Spinal cord (tissue), 10 donors: ENCODE measurements around the gene ZNF79. TPM values are rescaled to one million over a fixed set of nuclear protein-coding genes. Genes with fewer than 3 reads are reported as not detected.
A peak's percentile ranks its signal among the peaks of the same experiment; 100 is the strongest.

Experiments used
- DNase-seq, 6 donors: peaks; one replicate each; pipeline versions ENCODE4 v3.0.0 to v3.0.0-alpha.2; 2013 to 2015; ENCODE audit warnings: low spot score in 6 of 6, low read depth in 4 of 6
- H3K27ac ChIP-seq: one replicate; pipeline ENCODE4 v1.5.1; 2013; ENCODE audit warnings: low read depth, low read length, control low read depth
- H3K27me3 ChIP-seq: one replicate; pipeline ENCODE4 v1.6.1; 2013; ENCODE audit warnings: low read length; ENCODE audit not compliant: control insufficient read depth, insufficient read depth
- H3K36me3 ChIP-seq: one replicate; pipeline ENCODE4 v1.6.1; 2013; ENCODE audit warnings: low read length; ENCODE audit not compliant: control insufficient read depth, insufficient read depth
- H3K4me1 ChIP-seq: one replicate; pipeline ENCODE4 v1.6.1; 2013; ENCODE audit warnings: low read length; ENCODE audit not compliant: control insufficient read depth, insufficient read depth
- H3K4me3 ChIP-seq: one replicate; pipeline ENCODE4 v1.5.1; 2013; ENCODE audit warnings: low read depth, low read length, control low read depth
- H3K9me3 ChIP-seq: one replicate; pipeline ENCODE4 v1.6.1; 2013; ENCODE audit warnings: low read length; ENCODE audit not compliant: control insufficient read depth, insufficient read depth
- WGBS: methylation state at CpG from one replicate; pipeline ENCODE4 v1.1.5; 2013; ENCODE audit warnings: missing lambda C conversion rate; ENCODE audit not compliant: insufficient coverage; 5-methylcytosine and 5-hydroxymethylcytosine counted together
- polyA plus RNA-seq, 2 donors: library from polyadenylated mRNA; unstranded; fragments of 120-200 nt; gene quantifications; one replicate each; pipeline ENCODE4 v1.2.1, GENCODE V29; 2013; ENCODE audit not compliant: insufficient read length in 2 of 2
- total RNA-seq, 2 donors: library from RNA; depleted of rRNA in 1 of 2; stranded (reverse); fragments of 120-200 nt in 1 of 2; fragments of >200 nt in 1 of 2; gene quantifications; one replicate each; pipeline versions ENCODE4 v1.2.3 to v1.2.4, GENCODE V29; 2013 to 2014
- donor health status: healthy.

Gene ZNF79
- total and polyA plus RNA-seq, 4 donors = 5.3 to 12.2 (median 7.4) TPM

- no peaks in the 10 kb centered on the region for H3K27me3 ChIP-seq
- WGBS = under 1% methylated on average over 64 of the region's 71 CpGs
- peak; percentile 96 to 99 (median 97) for DNase-seq
- peak within 1 kb of the TSS; percentile 96 for H3K4me3 ChIP-seq
- peak within 1 kb of the TSS; percentile 89 for H3K27ac ChIP-seq
- peaks cover 47% of the 10 kb centered on the region for H3K36me3 ChIP-seq
- no peaks in the 10 kb centered on the region for H3K9me3 ChIP-seq
- H3K4me1 ChIP-seq = peaks cover 29% of the 10 kb centered on the region
These were observed 26.8 kb downstream of the ZNF79 start, which contains the start of the genes LRSAM1 and RPL12 for GRCh38 chr9:127450830-127451607. Gene LRSAM1, plus strand, starts transcription at chr9:127451510. Its CDS starts 3,018 bp downstream, at chr9:127454528. Gene RPL12, minus strand, starts transcription at chr9:127451406. Its CDS starts 89 bp downstream, at chr9:127451317.

- peak in 2 of 6 donors; percentile 63 to 76 for DNase-seq
- Histone ChIP-seq H3K36me3 (peaks cover 45% of the 10 kb centered on the region), H3K27me3 (no peaks in the 10 kb centered on the region), H3K27ac (peak overlapping the region; percentile 89), H3K9me3 (no peaks in the 10 kb centered on the region), H3K4me3 (peak overlapping the region; percentile 96), H3K4me1 (peaks cover 29% of the 10 kb centered on the region)
- 0% methylated on average over 13 of the region's 14 CpGs for WGBS
These were observed 27.4 kb downstream of the ZNF79 start for GRCh38 chr9:127451608-127451857.

- Histone ChIP-seq H3K36me3 (peaks cover 48% of the 10 kb centered on the region), H3K27ac (peak overlapping the region; percentile 89), H3K9me3 (no peaks in the 10 kb centered on the region), H3K4me1 (peaks cover 29% of the 10 kb centered on the region), H3K27me3 (no peaks in the 10 kb centered on the region), H3K4me3 (peak overlapping the region; percentile 96)
- 10% methylated on average over 27 of the region's 29 CpGs for WGBS
- DNase-seq = peak in 3 of 6 donors; percentile 19 to 63 (median 54)
These were observed 27.9 kb downstream of the ZNF79 start for GRCh38 chr9:127451858-127452656.

DNA sequence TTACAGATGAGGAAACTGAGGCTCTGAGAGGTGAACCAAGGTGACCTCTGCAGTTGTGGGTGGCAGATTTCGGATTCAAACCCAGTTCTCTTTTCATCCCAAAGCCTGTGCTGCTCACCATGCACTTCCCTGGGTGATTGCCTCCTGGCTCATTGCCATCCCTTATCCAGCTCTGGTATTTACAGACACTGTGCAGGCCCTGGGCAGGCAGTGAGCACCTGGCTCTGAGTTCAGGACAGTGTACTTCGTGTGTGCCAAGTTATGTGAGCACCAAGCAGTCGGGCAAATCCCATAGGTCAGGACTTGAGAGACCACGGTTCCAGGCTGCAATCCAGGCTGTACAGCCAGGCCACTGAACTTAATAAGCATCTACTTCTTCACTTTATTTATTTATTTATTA lies 28.5 kb downstream of the ZNF79 start:
- H3K27ac ChIP-seq = no peak overlapping the region
- 79% methylated on average over 3 of the region's 4 CpGs for WGBS
- H3K27me3 ChIP-seq = no peaks in the 10 kb centered on the region
- DNase-seq = peak in 1 of 6 donors; percentile 25
- H3K36me3 ChIP-seq = peaks cover 48% of the 10 kb centered on the region
- H3K4me1 ChIP-seq = peaks cover 29% of the 10 kb centered on the region
- H3K4me3 ChIP-seq = no peak overlapping the region
- H3K9me3 ChIP-seq = no peaks in the 10 kb centered on the region

- H3K27me3 ChIP-seq = no peaks in the 10 kb centered on the region
- no peak overlapping the region for H3K4me3 ChIP-seq
- H3K27ac ChIP-seq = no peak overlapping the region
- 62% methylated on average over 4 of the region's 6 CpGs for WGBS
- no peaks in the 10 kb centered on the region for H3K9me3 ChIP-seq
- H3K36me3 ChIP-seq = peaks cover 55% of the 10 kb centered on the region
- DNase-seq = no peak
- peaks cover 17% of the 10 kb centered on the region for H3K4me1 ChIP-seq
These were observed 31.3 kb downstream of the ZNF79 start for GRCh38 chr9:127455324-127455992.

DNA sequence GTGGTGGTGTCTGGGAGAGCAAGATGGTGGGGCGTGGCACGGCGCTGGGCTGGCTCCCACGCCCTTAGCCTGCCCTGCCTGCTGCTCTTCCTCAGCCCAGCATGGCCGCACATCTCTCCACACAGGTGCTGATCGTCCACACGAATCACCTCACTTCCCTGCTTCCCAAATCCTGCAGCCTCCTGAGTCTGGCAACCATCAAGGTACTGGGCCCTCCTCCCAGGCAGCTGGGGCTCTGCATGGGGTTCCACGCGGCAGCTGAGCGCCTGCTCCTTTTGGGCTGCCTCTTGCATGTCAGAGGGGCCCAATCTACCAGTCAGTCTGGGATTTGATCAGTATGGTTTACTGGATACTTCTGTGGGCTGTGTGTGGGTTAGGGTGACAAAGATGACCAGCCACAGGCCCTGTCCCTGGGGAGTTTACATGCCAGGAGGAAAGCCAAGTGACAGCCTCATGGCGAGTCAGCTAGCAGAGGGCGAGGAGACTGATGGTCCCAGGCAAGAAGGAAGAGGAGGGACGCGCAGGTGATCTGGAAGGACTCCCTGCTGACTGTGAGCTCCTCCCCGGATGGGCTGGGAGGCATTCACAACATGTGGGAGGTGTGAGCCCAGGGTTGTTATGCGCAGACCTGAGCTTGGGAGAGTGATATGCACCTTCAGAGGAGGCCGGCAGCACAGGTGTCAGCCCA lies 33.2 kb downstream of the ZNF79 start:
- no peaks in the 10 kb centered on the region for H3K9me3 ChIP-seq
- DNase-seq = no peak
- H3K4me3 ChIP-seq = no peak overlapping the region
- H3K27me3 ChIP-seq = no peaks in the 10 kb centered on the region
- H3K36me3 ChIP-seq = peaks cover 72% of the 10 kb centered on the region
- peaks cover 7% of the 10 kb centered on the region for H3K4me1 ChIP-seq
- no peak overlapping the region for H3K27ac ChIP-seq
- WGBS = 80% methylated on average over 16 of the region's 17 CpGs

DNA sequence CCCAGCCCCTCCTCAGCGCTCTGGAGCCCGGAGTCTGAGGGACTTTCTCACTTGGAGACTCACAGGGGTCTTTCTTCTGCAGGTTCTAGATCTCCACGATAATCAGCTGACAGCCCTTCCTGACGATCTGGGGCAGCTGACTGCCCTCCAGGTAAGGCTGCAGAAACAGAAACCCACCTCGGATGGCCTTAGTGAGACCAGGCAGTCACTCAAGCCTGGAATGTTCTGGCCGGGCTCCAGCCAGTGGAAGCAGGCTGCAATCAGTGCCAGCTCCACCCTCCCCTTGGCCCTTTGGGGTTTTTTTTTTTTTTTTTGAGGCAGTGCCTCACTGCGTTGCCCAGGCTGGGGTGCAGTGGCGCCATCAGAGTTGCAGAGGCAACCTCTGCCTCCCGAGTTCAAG lies 34.7 kb downstream of the ZNF79 start:
- no peak for DNase-seq
- Histone ChIP-seq H3K27me3 (no peaks in the 10 kb centered on the region), H3K4me1 (no peaks in the 10 kb centered on the region), H3K4me3 (no peak overlapping the region), H3K36me3 (peaks cover 83% of the 10 kb centered on the region), H3K9me3 (no peaks in the 10 kb centered on the region), H3K27ac (no peak overlapping the region)
- 79% methylated on average over 6 of the region's 9 CpGs for WGBS

DNA sequence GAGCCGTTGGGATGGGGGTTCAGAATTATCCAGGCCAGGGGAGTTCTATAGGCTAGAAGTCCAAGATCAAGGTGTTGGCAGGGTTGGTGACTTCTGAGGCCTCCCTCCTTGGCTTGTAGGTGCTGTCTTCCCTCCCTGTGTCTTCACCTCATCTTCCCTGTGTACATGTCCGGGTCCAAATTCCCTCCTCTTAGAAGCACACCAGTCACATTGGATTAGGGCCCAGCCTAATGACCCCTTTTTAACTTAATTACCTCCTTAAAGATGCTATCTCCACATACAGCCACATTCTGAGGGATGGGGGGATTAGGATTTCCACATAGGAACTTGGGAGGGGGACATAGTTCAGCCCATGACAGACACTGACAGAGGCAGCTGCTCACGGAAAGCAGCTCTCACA lies 39.2 kb downstream of the ZNF79 start:
- 85% methylated on average over 2 of the region's 3 CpGs for WGBS
- DNase-seq = no peak
- no peaks in the 10 kb centered on the region for H3K4me1 ChIP-seq
- H3K27ac ChIP-seq = no peak overlapping the region
- H3K36me3 ChIP-seq = peaks cover 78% of the 10 kb centered on the region
- no peak overlapping the region for H3K4me3 ChIP-seq
- H3K9me3 ChIP-seq = no peaks in the 10 kb centered on the region
- no peaks in the 10 kb centered on the region for H3K27me3 ChIP-seq

DNA sequence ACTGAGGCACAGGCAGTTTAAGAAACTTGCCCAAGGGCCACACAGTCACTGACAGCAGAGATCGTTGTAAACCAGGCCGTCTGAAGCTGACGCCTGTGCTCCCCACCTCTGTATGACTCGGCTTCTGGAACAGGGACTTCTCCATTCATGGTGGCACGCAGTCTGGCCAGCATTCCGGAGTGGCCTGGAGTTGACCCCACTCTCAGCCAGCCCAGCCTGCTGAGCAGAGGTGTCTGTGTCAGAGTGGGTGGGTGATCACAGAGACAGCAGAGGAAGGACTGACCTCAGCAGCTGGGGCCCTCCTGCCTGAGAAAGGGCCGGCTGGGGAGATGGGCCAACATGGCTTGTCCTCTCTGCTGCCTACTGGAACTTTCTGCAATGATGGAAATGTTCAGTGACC lies 39.7 kb downstream of the ZNF79 start:
- no peaks in the 10 kb centered on the region for H3K4me1 ChIP-seq
- H3K9me3 ChIP-seq = no peaks in the 10 kb centered on the region
- H3K27me3 ChIP-seq = no peaks in the 10 kb centered on the region
- no peak for DNase-seq
- WGBS = 60% methylated on average over 7 of the region's 7 CpGs
- no peak overlapping the region for H3K4me3 ChIP-seq
- H3K36me3 ChIP-seq = peaks cover 75% of the 10 kb centered on the region
- no peak overlapping the region for H3K27ac ChIP-seq
